Transverse colon (tissue), 4 donors: ENCODE results near the gene NHERF2.

Experiments
- CTCF ChIP-seq, 5 experiments: fragments of 200-600 bp in 3 of 5; fragments of 450-650 bp in 2 of 5; sonication (generic) in 3 of 5; IDR thresholded peaks; 1 replicate in 2 of 5; 2 replicates in 3 of 5; pipeline ENCODE4 v1.5.1; 2016 to 2017; ENCODE audit warnings: antibody characterized with exemption in 5 of 5, inconsistent platforms in 3 of 5, mild to moderate bottlenecking in 2 of 5, moderate library complexity in 1 of 5
- EP300 ChIP-seq: sonication (generic); formaldehyde crosslinking; IDR thresholded peaks from one replicate; pipeline ENCODE4 v1.6.1; 2017; ENCODE audit warnings: antibody characterized with exemption, low read depth
- POLR2A ChIP-seq: fragments of 450-650 bp; IDR thresholded peaks from one replicate; pipeline ENCODE4 v1.6.1; 2016; ENCODE audit warnings: antibody characterized with exemption, mild to moderate bottlenecking, moderate library complexity
- POLR2AphosphoS5 ChIP-seq, 3 donors: sonication (generic); formaldehyde crosslinking; IDR thresholded peaks; one replicate each; pipeline ENCODE4 v1.6.1; 2016; ENCODE audit warnings: antibody characterized with exemption in 3 of 3

GRCh38 chr16:2028620-2029220 is 2.0 kb downstream of the NHERF2 start:
- TF ChIP-seq POLR2A (no peak), CTCF (IDR thresholded peaks at IDR 0.05) (no peak), EP300 (no peak), POLR2AphosphoS5 (IDR thresholded peaks at IDR 0.05) (no peak)
